HL-60 (cell line): ENCODE data around the gene WSCD1.

Experiments
- DNase-seq, 2 experiments: peaks; one replicate each; pipeline ENCODE4 v3.0.0-alpha.2; 2010 to 2020; ENCODE audit warnings: low read depth in 1 of 2, low spot score in 1 of 2
- H3K27ac ChIP-seq: fragments of 250-450 bp; sonication (Bioruptor Pico); replicated peaks from 2 replicates; pipeline ENCODE4 v1.5.1; 2020; ENCODE audit warnings: mild to moderate bottlenecking, moderate library complexity
- H3K27me3 ChIP-seq: fragments of 250-450 bp; sonication (Bioruptor Pico); 2 replicates; pipeline ENCODE4 v1.5.1; 2021; ENCODE audit warnings: mild to moderate bottlenecking, moderate library complexity; ENCODE audit not compliant: insufficient read depth, poor library complexity, severe bottlenecking
- H3K4me3 ChIP-seq: replicated peaks from 2 replicates; pipeline ENCODE4 v1.5.1; 2011; ENCODE audit warnings: mild to moderate bottlenecking, control low read depth, low read length; ENCODE audit not compliant: insufficient read depth
- GABPA ChIP-seq: IDR thresholded peaks from 2 replicates; pipeline ENCODE4 v1.6.1; 2012; ENCODE audit warnings: low read depth
- POLR2AphosphoS5 ChIP-seq: IDR thresholded peaks from 2 replicates; pipeline ENCODE4 v1.6.1; 2012; ENCODE audit warnings: low read depth
- SPI1 ChIP-seq: IDR thresholded peaks from 2 replicates; pipeline ENCODE4 v1.6.1; 2012; ENCODE audit warnings: low read depth, mild to moderate bottlenecking, borderline replicate concordance
- TF ChIP-seq, protein P1 (sequence below): IDR thresholded peaks from 2 replicates; pipeline ENCODE4 v1.6.1; 2012; ENCODE audit warnings: low read depth; ENCODE audit not compliant: insufficient replicate concordance
- TF ChIP-seq, protein P2 (sequence below): IDR thresholded peaks from one replicate; pipeline ENCODE4 v1.5.1; 2011; ENCODE audit warnings: low read length, control low read depth, inconsistent platforms; ENCODE audit not compliant: insufficient read depth

WSCD1 gene

DNA sequence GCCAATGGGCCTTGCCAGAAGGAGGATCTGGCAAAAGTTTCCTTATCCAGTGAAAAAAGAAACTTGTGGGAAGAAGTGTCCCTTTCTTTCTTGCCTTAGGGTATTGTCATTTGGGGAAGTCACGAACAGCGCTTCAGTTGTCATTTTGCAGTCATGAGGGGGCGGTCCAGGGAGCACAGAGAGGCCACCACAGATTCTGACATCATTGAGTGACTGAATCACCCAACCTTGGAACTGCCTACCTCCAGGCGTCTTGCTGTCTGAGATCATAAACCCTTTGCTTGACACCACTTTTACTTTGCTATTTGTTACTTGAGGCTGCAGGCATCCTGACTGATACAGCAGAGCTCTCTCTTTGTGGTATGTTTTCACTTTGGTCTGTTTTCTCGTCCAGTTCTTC is 3.1 kb upstream of the WSCD1 start:
- no peak for DNase-seq
- peaks cover 2% of the 10 kb centered on the region for H3K27me3 ChIP-seq
- TF ChIP-seq, protein P1, sequence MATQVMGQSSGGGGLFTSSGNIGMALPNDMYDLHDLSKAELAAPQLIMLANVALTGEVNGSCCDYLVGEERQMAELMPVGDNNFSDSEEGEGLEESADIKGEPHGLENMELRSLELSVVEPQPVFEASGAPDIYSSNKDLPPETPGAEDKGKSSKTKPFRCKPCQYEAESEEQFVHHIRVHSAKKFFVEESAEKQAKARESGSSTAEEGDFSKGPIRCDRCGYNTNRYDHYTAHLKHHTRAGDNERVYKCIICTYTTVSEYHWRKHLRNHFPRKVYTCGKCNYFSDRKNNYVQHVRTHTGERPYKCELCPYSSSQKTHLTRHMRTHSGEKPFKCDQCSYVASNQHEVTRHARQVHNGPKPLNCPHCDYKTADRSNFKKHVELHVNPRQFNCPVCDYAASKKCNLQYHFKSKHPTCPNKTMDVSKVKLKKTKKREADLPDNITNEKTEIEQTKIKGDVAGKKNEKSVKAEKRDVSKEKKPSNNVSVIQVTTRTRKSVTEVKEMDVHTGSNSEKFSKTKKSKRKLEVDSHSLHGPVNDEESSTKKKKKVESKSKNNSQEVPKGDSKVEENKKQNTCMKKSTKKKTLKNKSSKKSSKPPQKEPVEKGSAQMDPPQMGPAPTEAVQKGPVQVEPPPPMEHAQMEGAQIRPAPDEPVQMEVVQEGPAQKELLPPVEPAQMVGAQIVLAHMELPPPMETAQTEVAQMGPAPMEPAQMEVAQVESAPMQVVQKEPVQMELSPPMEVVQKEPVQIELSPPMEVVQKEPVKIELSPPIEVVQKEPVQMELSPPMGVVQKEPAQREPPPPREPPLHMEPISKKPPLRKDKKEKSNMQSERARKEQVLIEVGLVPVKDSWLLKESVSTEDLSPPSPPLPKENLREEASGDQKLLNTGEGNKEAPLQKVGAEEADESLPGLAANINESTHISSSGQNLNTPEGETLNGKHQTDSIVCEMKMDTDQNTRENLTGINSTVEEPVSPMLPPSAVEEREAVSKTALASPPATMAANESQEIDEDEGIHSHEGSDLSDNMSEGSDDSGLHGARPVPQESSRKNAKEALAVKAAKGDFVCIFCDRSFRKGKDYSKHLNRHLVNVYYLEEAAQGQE, result no peak
- no peak for TF ChIP-seq GABPA
- TF ChIP-seq, protein P2, sequence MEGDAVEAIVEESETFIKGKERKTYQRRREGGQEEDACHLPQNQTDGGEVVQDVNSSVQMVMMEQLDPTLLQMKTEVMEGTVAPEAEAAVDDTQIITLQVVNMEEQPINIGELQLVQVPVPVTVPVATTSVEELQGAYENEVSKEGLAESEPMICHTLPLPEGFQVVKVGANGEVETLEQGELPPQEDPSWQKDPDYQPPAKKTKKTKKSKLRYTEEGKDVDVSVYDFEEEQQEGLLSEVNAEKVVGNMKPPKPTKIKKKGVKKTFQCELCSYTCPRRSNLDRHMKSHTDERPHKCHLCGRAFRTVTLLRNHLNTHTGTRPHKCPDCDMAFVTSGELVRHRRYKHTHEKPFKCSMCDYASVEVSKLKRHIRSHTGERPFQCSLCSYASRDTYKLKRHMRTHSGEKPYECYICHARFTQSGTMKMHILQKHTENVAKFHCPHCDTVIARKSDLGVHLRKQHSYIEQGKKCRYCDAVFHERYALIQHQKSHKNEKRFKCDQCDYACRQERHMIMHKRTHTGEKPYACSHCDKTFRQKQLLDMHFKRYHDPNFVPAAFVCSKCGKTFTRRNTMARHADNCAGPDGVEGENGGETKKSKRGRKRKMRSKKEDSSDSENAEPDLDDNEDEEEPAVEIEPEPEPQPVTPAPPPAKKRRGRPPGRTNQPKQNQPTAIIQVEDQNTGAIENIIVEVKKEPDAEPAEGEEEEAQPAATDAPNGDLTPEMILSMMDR, result no peak
- TF ChIP-seq SPI1, result no peak
- TF ChIP-seq POLR2AphosphoS5, result no peak

DNA sequence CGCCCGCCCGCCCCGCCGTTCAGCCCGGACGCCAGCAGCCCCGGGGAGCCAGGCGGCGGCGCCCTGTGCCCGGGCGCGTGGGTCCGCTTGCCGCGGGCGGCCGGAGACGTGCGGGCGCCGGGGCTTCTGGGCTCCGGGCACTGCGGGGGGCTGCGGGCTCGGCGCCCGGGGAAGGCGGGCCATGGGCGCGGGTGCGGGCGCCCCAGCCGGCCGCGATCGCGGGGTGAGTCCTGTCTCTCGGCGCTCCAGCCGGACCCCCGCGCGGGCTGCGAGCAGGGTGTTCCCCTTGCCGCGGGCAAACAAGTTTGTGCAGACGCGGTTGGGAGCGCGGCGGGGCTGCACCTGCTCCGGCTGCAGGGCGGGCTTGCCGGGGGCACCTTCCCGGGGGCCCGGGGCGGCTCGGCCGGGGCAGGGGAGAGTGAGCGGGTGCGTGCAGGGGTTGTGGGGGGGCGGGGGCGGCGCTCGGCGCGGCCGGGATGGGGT is 292 bp downstream of the WSCD1 start:
- no peak for DNase-seq
- no peak overlapping the region for H3K4me3 ChIP-seq
- H3K27ac ChIP-seq, result no peak overlapping the region
- TF ChIP-seq, protein P2, result no peak
- TF ChIP-seq GABPA (no peak), POLR2AphosphoS5 (no peak), SPI1 (no peak)
- TF ChIP-seq, protein P1, result no peak
- H3K27me3 ChIP-seq, result peaks cover 2% of the 10 kb centered on the region

More for the DNA sequence above, 3.1 kb upstream of the WSCD1 start:
- no peak overlapping the region for H3K4me3 ChIP-seq
- no peak overlapping the region for H3K27ac ChIP-seq

DNA sequence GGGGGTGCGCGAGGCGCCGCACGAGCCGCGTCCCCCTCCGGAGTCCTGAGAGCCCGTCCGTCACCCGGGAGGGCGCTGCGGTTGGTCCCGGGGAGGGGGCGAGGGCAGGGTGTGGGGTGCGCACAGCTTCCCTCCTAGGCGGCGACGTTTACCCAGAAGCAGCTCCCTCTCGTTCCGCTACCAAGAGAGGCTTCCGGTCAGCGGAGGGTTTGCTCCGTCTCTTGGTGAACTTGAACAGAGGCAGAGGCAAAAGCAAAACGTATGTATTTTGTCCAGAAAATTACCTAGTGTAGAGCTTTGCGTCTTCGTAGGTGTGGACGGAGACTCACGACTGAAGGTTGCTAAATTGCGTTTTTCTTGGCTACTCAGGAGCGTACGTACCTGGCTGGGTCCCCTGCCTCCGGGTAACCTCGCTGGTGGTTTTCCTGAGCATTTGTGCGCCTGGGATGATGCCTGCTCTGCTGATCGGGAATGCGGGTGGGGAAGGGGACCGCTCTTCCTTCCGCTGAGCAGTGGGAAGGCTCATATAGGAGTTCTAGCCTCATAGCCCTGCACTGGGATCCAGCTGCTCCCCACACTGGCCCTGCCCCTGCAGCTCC is 833 bp downstream of the WSCD1 start:
- no peak overlapping the region for H3K27ac ChIP-seq
- no peak for DNase-seq
- no peak overlapping the region for H3K4me3 ChIP-seq
- TF ChIP-seq SPI1 (no peak), POLR2AphosphoS5 (no peak), GABPA (no peak)
- TF ChIP-seq, protein P2, result no peak
- TF ChIP-seq, protein P1, result no peak
- H3K27me3 ChIP-seq, result peaks cover 2% of the 10 kb centered on the region
